Measurements from ENCODE around the gene ANKRD11. TPM values are rescaled to one million over a fixed set of nuclear protein-coding genes. Genes with fewer than 3 reads are reported as not detected.

ANKRD11 gene
- 266 TPM for total RNA-seq (2021; ENCODE audit: unreplicated experiment)
- 192 and 225 TPM in 2 replicates for polyA plus RNA-seq (2012)
- Bru-seq, nascent RNA: percentile 97 among the genes with signal in this experiment
- BruChase-seq, experiment 1, labeled RNA remaining after a 6-hour chase: percentile 96 among the genes with signal in this experiment
- BruChase-seq, experiment 2, labeled RNA remaining after a 2-hour chase: percentile 95 among the genes with signal in this experiment
- long read RNA-seq, transcript ANKRD11-223 (7 exons, 2,801 nt): major isoform, 6 of 556 reads
- long read RNA-seq, partial matches to known transcripts: 195 of 556 reads
- long read RNA-seq, other reads (novel, unspliced or antisense): 348 of 556 reads

DNA sequence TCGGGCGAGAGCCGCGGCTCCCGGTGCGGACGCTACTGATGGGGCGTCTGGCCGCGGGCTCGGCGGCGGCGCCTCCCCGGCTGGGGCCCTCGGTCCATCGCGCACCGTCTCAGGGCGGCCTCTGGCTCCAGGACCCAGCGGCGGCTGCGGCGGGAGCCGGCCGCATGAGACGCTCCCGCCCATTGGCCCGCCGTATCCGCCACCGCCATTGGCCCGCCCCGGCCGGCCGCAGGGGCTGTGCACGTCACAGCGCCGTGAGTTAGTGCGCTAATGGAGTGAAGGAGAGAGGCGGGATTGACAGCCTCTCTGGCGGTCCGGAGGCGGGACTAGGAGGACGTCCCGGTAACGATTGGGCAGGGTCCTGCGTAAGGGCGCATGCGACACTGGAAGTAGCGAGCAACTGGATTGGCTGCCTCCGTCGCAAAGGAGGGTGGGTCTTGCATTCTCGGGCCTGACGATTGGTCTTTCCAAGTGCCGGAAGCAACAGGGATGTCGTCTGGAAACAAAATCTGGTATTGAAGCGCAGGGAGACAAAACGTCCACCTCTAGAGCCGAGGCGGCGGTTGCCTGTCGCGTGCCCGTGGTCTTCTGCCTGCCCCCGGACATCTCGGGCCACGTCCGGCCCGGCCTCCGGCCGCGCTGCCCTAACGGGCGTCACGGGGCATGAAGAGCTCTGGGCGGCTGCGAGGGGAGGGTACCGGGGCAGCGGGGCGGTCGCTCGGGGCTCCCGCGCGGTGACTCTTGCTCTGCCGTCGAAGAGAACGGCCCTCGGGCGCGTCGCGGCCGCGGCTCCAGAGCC, at the start of gene ANKRD11:
Gene ANKRD11 (minus strand): TSS at position 123 of the 799 bp plus-strand sequence. CDS start 173,542 bp downstream, outside the sequence.
- Histone ChIP-seq H2AFZ (ENCODE audit: low read depth, low read length, poor library complexity, severe bottlenecking) (no peak within 1 kb of the TSS), H3K9me2 (ENCODE audit: insufficient read depth) (no peaks in the 10 kb centered on the region), H3K4me2 (ENCODE audit: low read length) (peak within 1 kb of the TSS; percentile 97), H3K9ac (ENCODE audit: low read length) (peak within 1 kb of the TSS; percentile 78), H4K20me1 (ENCODE audit: insufficient read depth) (peaks cover 30% of the 10 kb centered on the region; the same call in 1 of the 2 replicates), H3K79me2 (ENCODE audit: insufficient read depth, low read length) (peaks cover 55% of the 10 kb centered on the region), H3K9me3 (ENCODE audit: control insufficient read depth in 1 of 2, insufficient read depth in 1 of 2, low read depth in 1 of 2, low read length in 2 of 2) (no peaks in the 10 kb centered on the region), H3K36me3 (ENCODE audit: control insufficient read depth in 1 of 2, insufficient read depth in 2 of 2, low read length in 2 of 2) (no peaks in the 10 kb centered on the region; a peak in 1 of 4 replicates), H3K27me3 (ENCODE audit: insufficient read depth, low read length) (no peaks in the 10 kb centered on the region), H3K27ac (ENCODE audit: low read depth, low read length) (peak within 1 kb of the TSS; percentile 95), H3K4me3 (replicated peaks in 1 of 2; ENCODE audit: low read depth in 1 of 2, low read length in 2 of 2) (peak within 1 kb of the TSS; percentile 59 to 74), H3K4me1 (ENCODE audit: control insufficient read depth in 1 of 2, insufficient read depth in 2 of 2, low read length in 2 of 2) (peaks cover 17 to 44% of the 10 kb centered on the region in 2 experiments)
- ChIA-PET POLR2A (no interaction called here), RAD21 (ENCODE audit: low non-redundant PET in 1 of 2, low total read pairs in 2 of 2, uncharacterized antibody in 2 of 2, unreplicated experiment in 2 of 2) (interaction anchor here in 1 of 2 experiments (0.5 to 0.6 kb wide), 2 partner anchors 160 to 169 kb away, joined by 3 read pairs; no protein-coding TSS in a partner anchor), CTCF (interaction anchor here (0.6 kb wide), 2 partner anchors 125 to 147 kb away, joined by 3 to 4 read pairs; no protein-coding TSS in a partner anchor)
- peak; percentile 96 for ATAC-seq
- intact Hi-C loops (cut with micrococcal nuclease): loop anchor here (2.0 to 5.0 kb wide), 2 partner anchors 14 to 67 kb away; no protein-coding TSS in a partner anchor
- no TSS peak for BruUV-seq (replicated peaks)
- TF ChIP-seq ZFX (IDR thresholded peaks at IDR 0.05) (peak; percentile 92), SP1 (IDR thresholded peaks at IDR 0.05; ENCODE audit: low read depth) (no peak), POLR2A (IDR thresholded peaks at IDR 0.05; ENCODE audit: borderline replicate concordance, extremely low read depth, insufficient read depth, insufficient read length) (peak; percentile 49), ELF1 (IDR thresholded peaks at IDR 0.05; ENCODE audit: borderline replicate concordance, low read depth) (no peak), POLR2AphosphoS5 (IDR thresholded peaks at IDR 0.05; ENCODE audit: low read depth, low read length) (peak; percentile 82), EGR1 (IDR thresholded peaks at IDR 0.05; ENCODE audit: low read depth) (no peak), SIN3A (IDR thresholded peaks at IDR 0.05; ENCODE audit: low read depth) (no peak), EZH2 (IDR thresholded peaks at IDR 0.05) (no peak), CBX3 (IDR thresholded peaks at IDR 0.05; ENCODE audit: low read depth) (no peak), RAD21 (IDR thresholded peaks at IDR 0.05; ENCODE audit: low read depth) (no peak), FOSL1 (IDR thresholded peaks at IDR 0.05; ENCODE audit: low read depth) (no peak), ZNF274 (IDR thresholded peaks at IDR 0.05; ENCODE audit: low read depth, low read length) (no peak), YY1 (IDR thresholded peaks at IDR 0.05; ENCODE audit: extremely low read depth, insufficient replicate concordance, low read depth, low read length) (peak; percentile 67), EZH2phosphoT487 (IDR thresholded peaks at IDR 0.05; ENCODE audit: borderline replicate concordance) (no peak), SRF (IDR thresholded peaks at IDR 0.05; ENCODE audit: low read depth) (no peak), CEBPB (IDR thresholded peaks at IDR 0.05; ENCODE audit: low read depth) (no peak)
- TF ChIP-seq, protein P1, sequence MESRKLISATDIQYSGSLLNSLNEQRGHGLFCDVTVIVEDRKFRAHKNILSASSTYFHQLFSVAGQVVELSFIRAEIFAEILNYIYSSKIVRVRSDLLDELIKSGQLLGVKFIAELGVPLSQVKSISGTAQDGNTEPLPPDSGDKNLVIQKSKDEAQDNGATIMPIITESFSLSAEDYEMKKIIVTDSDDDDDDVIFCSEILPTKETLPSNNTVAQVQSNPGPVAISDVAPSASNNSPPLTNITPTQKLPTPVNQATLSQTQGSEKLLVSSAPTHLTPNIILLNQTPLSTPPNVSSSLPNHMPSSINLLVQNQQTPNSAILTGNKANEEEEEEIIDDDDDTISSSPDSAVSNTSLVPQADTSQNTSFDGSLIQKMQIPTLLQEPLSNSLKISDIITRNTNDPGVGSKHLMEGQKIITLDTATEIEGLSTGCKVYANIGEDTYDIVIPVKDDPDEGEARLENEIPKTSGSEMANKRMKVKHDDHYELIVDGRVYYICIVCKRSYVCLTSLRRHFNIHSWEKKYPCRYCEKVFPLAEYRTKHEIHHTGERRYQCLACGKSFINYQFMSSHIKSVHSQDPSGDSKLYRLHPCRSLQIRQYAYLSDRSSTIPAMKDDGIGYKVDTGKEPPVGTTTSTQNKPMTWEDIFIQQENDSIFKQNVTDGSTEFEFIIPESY (IDR thresholded peaks at IDR 0.05; ENCODE audit: extremely low read depth, insufficient replicate concordance, low read length): peak; percentile 19
- TF ChIP-seq, protein P2, sequence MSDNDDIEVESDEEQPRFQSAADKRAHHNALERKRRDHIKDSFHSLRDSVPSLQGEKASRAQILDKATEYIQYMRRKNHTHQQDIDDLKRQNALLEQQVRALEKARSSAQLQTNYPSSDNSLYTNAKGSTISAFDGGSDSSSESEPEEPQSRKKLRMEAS (IDR thresholded peaks at IDR 0.05): no peak
- DNase-seq (ENCODE audit: low read depth, low spot score): peak; percentile 100

Measured in HCT116 (cell line).